Vagina (tissue), 2 donors: Measurements from ENCODE around the gene VPS25. TPM values are rescaled to one million over a fixed set of nuclear protein-coding genes. Genes with fewer than 3 reads are reported as not detected.

Experiments used
- DNase-seq, 2 donors: peaks; one replicate each; pipeline ENCODE4 v3.0.0-alpha.2; 2017; ENCODE audit errors: extremely low spot score in 2 of 2
- H3K27ac ChIP-seq: fragments of 200-600 bp; sonication (generic); one replicate; pipeline ENCODE4 v1.5.1; 2019
- H3K27me3 ChIP-seq: fragments of 200-600 bp; sonication (generic); one replicate; pipeline ENCODE4 v1.5.1; 2019
- H3K36me3 ChIP-seq, 2 donors: fragments of 200-600 bp; sonication (generic); one replicate each; pipeline ENCODE4 v1.5.1; 2017 to 2019
- H3K4me1 ChIP-seq: fragments of 200-600 bp; sonication (generic); one replicate; pipeline ENCODE4 v1.5.1; 2019
- H3K4me3 ChIP-seq, 2 donors: fragments of 200-600 bp; sonication (generic); 1 replicate in 1 of 2; 2 replicates in 1 of 2; pipeline ENCODE4 v1.5.1; 2016 to 2019
- H3K9me3 ChIP-seq: fragments of 200-600 bp; sonication (generic); one replicate; pipeline ENCODE4 v1.5.1; 2019
- CTCF ChIP-seq, 3 experiments: fragments of 450-650 bp in 2 of 3; fragments of 200-600 bp in 1 of 3; sonication (generic) in 1 of 3; IDR thresholded peaks; one replicate each; pipeline ENCODE4 v1.5.1; 2017 to 2019; ENCODE audit warnings: antibody characterized with exemption in 3 of 3, mild to moderate bottlenecking in 2 of 3, moderate library complexity in 2 of 3
- POLR2A ChIP-seq, 2 donors: fragments of 450-650 bp; IDR thresholded peaks; one replicate each; pipeline ENCODE4 v1.6.1; 2017; ENCODE audit warnings: antibody characterized with exemption in 2 of 2, mild to moderate bottlenecking in 2 of 2, moderate library complexity in 2 of 2
- POLR2AphosphoS5 ChIP-seq, 2 donors: sonication (generic); formaldehyde crosslinking; IDR thresholded peaks; one replicate each; pipeline ENCODE4 v1.9.0; 2017; ENCODE audit warnings: antibody characterized with exemption in 2 of 2, mild to moderate bottlenecking in 2 of 2, low read depth in 1 of 2; ENCODE audit not compliant: insufficient read depth in 1 of 2
- intact Hi-C: fragments of 100-400 bp; cut with DNase I; formaldehyde crosslinking; loops from one replicate; pipeline ENCODE4 v1.15.1; 2023
- total RNA-seq: library from RNA; depleted of rRNA; stranded (reverse); fragments of >200 nt; gene quantifications from one replicate; pipeline ENCODE4 v1.2.3, GENCODE V29; 2016

Gene VPS25
- total RNA-seq, 1 donor from 2014 or later, result 28.2 TPM

DNA sequence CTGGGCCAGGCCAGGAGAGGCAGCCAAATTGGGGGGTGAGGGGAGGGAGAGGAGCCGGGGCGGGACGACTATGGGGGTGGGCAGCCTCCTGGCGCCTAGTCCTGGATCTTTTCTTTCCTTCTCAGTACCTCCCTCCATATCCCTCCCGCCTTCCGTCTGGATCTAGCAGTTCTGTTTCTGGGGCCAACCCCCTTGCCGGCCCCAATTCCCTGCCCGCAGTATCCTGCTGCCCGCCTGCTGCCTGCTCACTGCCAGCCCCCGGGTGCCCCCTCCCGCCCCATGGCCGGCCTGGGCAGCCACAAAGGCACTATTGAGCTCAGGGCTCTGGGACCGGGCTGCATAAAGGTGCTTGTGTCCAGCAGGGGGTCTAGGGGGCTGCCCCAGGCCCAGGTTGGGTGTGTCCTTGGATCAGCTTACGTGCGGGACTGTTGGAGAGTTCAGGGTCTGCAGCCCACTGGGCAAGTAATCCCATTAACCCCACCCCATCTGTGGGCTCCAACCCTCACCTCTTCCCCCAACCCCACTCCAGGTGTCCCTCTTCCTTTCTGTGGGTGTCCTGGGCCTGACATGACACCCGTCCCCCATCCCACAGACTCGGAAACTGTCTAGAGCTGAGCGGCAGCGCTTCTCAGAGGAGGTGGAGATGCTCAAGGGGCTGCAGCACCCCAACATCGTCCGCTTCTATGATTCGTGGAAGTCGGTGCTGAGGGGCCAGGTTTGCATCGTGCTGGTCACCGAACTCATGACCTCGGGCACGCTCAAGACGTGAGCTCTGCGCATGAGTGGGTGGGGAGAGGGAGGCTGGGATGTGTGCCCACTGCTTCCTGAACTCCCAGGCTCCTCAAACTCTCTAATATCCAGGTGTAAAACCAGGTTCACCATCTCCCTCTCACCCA is 9.2 kb downstream of the VPS25 start:
- TF ChIP-seq POLR2AphosphoS5 (IDR thresholded peaks at IDR 0.05; ENCODE audit: insufficient read depth in 1 of 2, low read depth in 1 of 2) (no peak), CTCF (IDR thresholded peaks at IDR 0.05) (no peak), POLR2A (IDR thresholded peaks at IDR 0.05) (no peak)
- H3K36me3 ChIP-seq, result peaks cover 0 to 15% of the 10 kb centered on the region in 2 donors
- H3K9me3 ChIP-seq, result no peaks in the 10 kb centered on the region
- intact Hi-C loops, result no loop called here
- H3K27ac ChIP-seq, result no peak overlapping the region
- peaks cover 19% of the 10 kb centered on the region for H3K4me1 ChIP-seq
- peak in 1 of 2 donors; percentile 79 for DNase-seq
- peak overlapping the region in 1 of 2 donors; percentile 45 for H3K4me3 ChIP-seq
- peaks cover 4% of the 10 kb centered on the region for H3K27me3 ChIP-seq

- no peak for TF ChIP-seq CTCF (IDR thresholded peaks at IDR 0.05)
- no peak for TF ChIP-seq POLR2AphosphoS5 (IDR thresholded peaks at IDR 0.05; ENCODE audit: insufficient read depth in 1 of 2, low read depth in 1 of 2)
- no peak for TF ChIP-seq POLR2A (IDR thresholded peaks at IDR 0.05)
- H3K36me3 ChIP-seq, result peaks cover 0 to 8% of the 10 kb centered on the region in 2 donors
- no peaks in the 10 kb centered on the region for H3K9me3 ChIP-seq
- no peak for DNase-seq
- H3K4me3 ChIP-seq, result no peak overlapping the region
- H3K27me3 ChIP-seq, result peaks cover 4% of the 10 kb centered on the region
- intact Hi-C loops, result no loop called here
- no peak overlapping the region for H3K27ac ChIP-seq
- H3K4me1 ChIP-seq, result peaks cover 19% of the 10 kb centered on the region
Observed at GRCh38 chr17:42783062-42783790, 10.0 kb downstream of the VPS25 start.

DNA sequence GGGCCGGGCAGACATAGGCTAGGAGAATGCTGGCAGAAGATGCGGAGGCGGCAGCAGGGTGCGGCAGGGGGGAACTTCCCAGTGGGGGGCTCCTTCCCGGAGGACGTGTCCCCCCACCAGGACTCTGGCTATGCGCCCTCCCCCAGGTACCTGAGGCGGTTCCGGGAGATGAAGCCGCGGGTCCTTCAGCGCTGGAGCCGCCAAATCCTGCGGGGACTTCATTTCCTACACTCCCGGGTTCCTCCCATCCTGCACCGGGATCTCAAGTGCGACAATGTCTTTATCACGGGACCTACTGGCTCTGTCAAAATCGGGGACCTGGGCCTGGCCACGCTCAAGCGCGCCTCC is 10.5 kb downstream of the VPS25 start:
- no peak overlapping the region for H3K27ac ChIP-seq
- DNase-seq, result no peak
- peaks cover 0 to 5% of the 10 kb centered on the region in 2 donors for H3K36me3 ChIP-seq
- intact Hi-C loops, result no loop called here
- H3K9me3 ChIP-seq, result no peaks in the 10 kb centered on the region
- no peak overlapping the region for H3K4me3 ChIP-seq
- TF ChIP-seq POLR2AphosphoS5 (IDR thresholded peaks at IDR 0.05; ENCODE audit: insufficient read depth in 1 of 2, low read depth in 1 of 2) (no peak), CTCF (IDR thresholded peaks at IDR 0.05) (no peak), POLR2A (IDR thresholded peaks at IDR 0.05) (no peak)
- peaks cover 4% of the 10 kb centered on the region for H3K27me3 ChIP-seq
- H3K4me1 ChIP-seq, result peaks cover 19% of the 10 kb centered on the region

DNA sequence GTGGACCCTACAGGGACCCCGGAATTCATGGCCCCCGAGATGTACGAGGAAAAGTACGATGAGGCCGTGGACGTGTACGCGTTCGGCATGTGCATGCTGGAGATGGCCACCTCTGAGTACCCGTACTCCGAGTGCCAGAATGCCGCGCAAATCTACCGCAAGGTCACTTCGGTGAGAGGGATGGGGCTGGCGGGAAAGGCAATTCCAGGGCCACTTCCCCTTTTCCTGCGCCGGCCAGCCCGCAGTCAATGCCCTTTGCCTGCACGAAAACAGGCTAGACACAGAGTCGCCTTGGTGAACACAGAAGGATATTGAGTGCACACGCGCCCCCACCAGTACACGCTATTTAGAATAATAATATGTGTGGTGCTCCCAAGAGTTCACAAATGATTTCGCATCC is 11.2 kb downstream of the VPS25 start:
- peaks cover 4% of the 10 kb centered on the region for H3K27me3 ChIP-seq
- no peak for TF ChIP-seq POLR2A (IDR thresholded peaks at IDR 0.05)
- no peak for TF ChIP-seq POLR2AphosphoS5 (IDR thresholded peaks at IDR 0.05; ENCODE audit: insufficient read depth in 1 of 2, low read depth in 1 of 2)
- TF ChIP-seq CTCF (IDR thresholded peaks at IDR 0.05), result no peak
- intact Hi-C loops, result no loop called here

More for the DNA sequence above, 11.2 kb downstream of the VPS25 start:
- Histone ChIP-seq H3K36me3 (no peaks in the 10 kb centered on the region), H3K4me1 (peaks cover 19% of the 10 kb centered on the region), H3K9me3 (no peaks in the 10 kb centered on the region), H3K4me3 (no peak overlapping the region), H3K27ac (no peak overlapping the region)
- no peak for DNase-seq
